NOMO-1 (cell line): ENCODE data around the gene PHAF1.

Experiments used
- DNase-seq, 2 experiments: peaks; one replicate each; lab custom pipeline; 2025; ENCODE audit not compliant: unreplicated experiment in 2 of 2; lab: John Stamatoyannopoulos, UW

PHAF1 gene

GRCh38 chr16:67191995-67192681, 82.4 kb downstream of the PHAF1 start, which contains the start of gene E2F4:
Gene E2F4, plus strand, starts transcription at chr16:67192155. Its CDS starts 73 bp downstream, at chr16:67192228.
- peak; percentile 91 to 95 for DNase-seq

- DNase-seq, result no peak
These were observed 83.1 kb downstream of the PHAF1 start for GRCh38 chr16:67192781-67193361.

- DNase-seq, result no peak
These were observed 83.8 kb downstream of the PHAF1 start for GRCh38 chr16:67193536-67193935.

- DNase-seq, result no peak
These were observed 84.5 kb downstream of the PHAF1 start for GRCh38 chr16:67194260-67194659.

GRCh38 chr16:67195676-67196075, 85.9 kb downstream of the PHAF1 start:
- no peak for DNase-seq

GRCh38 chr16:67196881-67197280, 87.1 kb downstream of the PHAF1 start:
- no peak for DNase-seq

- DNase-seq, result no peak
These were observed 88.0 kb downstream of the PHAF1 start for GRCh38 chr16:67197704-67198103.
